Measurements from ENCODE around the gene ZNF280C.

- TF ChIP-seq CTCF (IDR thresholded peaks at IDR 0.05): no peak
- TF ChIP-seq POLR2A (IDR thresholded peaks at IDR 0.05): no peak
Measured at GRCh38 chrX:130172127-130172845, 96.4 kb downstream of the ZNF280C start.

Measured in heart left ventricle (tissue), 13 donors.